Activated CD4-positive, alpha-beta memory T cell treated with anti-CD3 and anti-CD28 coated beads, Interleukin-2, amount 10 ng/mL, durations not matched to agents 7 days and 5 days (primary cell): ENCODE measurements around the gene NSUN2. TPM values are rescaled to one million over a fixed set of nuclear protein-coding genes. Genes with fewer than 3 reads are reported as not detected.
"Not testable (repeated sequence)": the region's sequence is repeated elsewhere in the genome, so short reads cannot be mapped to it uniquely, and the experiment has no call there.

Experiments used
- CTCF ChIA-PET: fragments of 350-600 bp; sonication (Branson Sonifier 250); formaldehyde crosslinking; loops from one replicate; lab custom pipeline; 2021; ENCODE audit warnings: antibody characterized with exemption, inconsistent platforms; lab: Charles Lee
- POLR2A ChIA-PET: fragments of 350-600 bp; sonication (Branson Sonifier 250); formaldehyde crosslinking; loops from one replicate; lab custom pipeline; 2021; ENCODE audit warnings: antibody characterized with exemption; lab: Charles Lee
- DNase-seq: peaks from one replicate; pipeline ENCODE4 v3.0.0-alpha.2; 2020
- H3K27ac Mint-ChIP-seq: one replicate; pipeline ENCODE4 v1.8.0; 2021; ENCODE audit warnings: mild to moderate bottlenecking, mixed read lengths
- H3K27me3 Mint-ChIP-seq: one replicate; pipeline ENCODE4 v1.8.0; 2021; ENCODE audit warnings: mixed read lengths
- H3K36me3 Mint-ChIP-seq: one replicate; pipeline ENCODE4 v1.8.0; 2021; ENCODE audit warnings: low read depth, mixed read lengths
- H3K4me1 Mint-ChIP-seq: one replicate; pipeline ENCODE4 v1.8.0; 2021; ENCODE audit warnings: mixed read lengths
- H3K4me3 Mint-ChIP-seq: one replicate; pipeline ENCODE4 v1.8.0; 2021; ENCODE audit warnings: mild to moderate bottlenecking, mixed read lengths
- H3K9me3 Mint-ChIP-seq: one replicate; pipeline ENCODE4 v1.8.0; 2021; ENCODE audit warnings: mixed read lengths
- total RNA-seq, 2 experiments: library from RNA; stranded (reverse); gene quantifications; one replicate each; pipeline ENCODE4 v1.2.3, GENCODE V29; 2021

NSUN2 gene
- total RNA-seq, 2 experiments from 2014 or later, result 63.5 to 73.3 TPM

- no peak for DNase-seq
- Mint-ChIP-seq H3K27ac (no peak overlapping the region), H3K4me3 (no peak overlapping the region), H3K4me1 (no peaks in the 10 kb centered on the region), H3K27me3 (no peaks in the 10 kb centered on the region), H3K36me3 (peaks cover 16% of the 10 kb centered on the region), H3K9me3 (no peaks in the 10 kb centered on the region)
- ChIA-PET CTCF (no interaction called here), POLR2A (no interaction called here)
Measured at GRCh38 chr5:6666762-6667161, 33.9 kb upstream of the NSUN2 start.

- Mint-ChIP-seq H3K4me3 (no peak overlapping the region), H3K27me3 (no peaks in the 10 kb centered on the region), H3K4me1 (peaks cover 3% of the 10 kb centered on the region), H3K36me3 (peaks cover 27% of the 10 kb centered on the region), H3K27ac (no peak overlapping the region), H3K9me3 (peaks cover 15% of the 10 kb centered on the region)
- POLR2A ChIA-PET, result no interaction called here
- DNase-seq, result no peak
- CTCF ChIA-PET, result no interaction called here
Measured at GRCh38 chr5:6660688-6661087, 27.8 kb upstream of the NSUN2 start.

- POLR2A ChIA-PET, result no interaction called here
- CTCF ChIA-PET, result no interaction called here
- no peaks in the 10 kb centered on the region for H3K27me3 Mint-ChIP-seq
- peaks cover 17% of the 10 kb centered on the region for H3K9me3 Mint-ChIP-seq
- DNase-seq, result no peak
- H3K4me3 Mint-ChIP-seq, result no peak overlapping the region
- H3K36me3 Mint-ChIP-seq, result peaks cover 33% of the 10 kb centered on the region
- peaks cover 3% of the 10 kb centered on the region for H3K4me1 Mint-ChIP-seq
- no peak overlapping the region for H3K27ac Mint-ChIP-seq
Measured at GRCh38 chr5:6659941-6660684, 27.3 kb upstream of the NSUN2 start.

GRCh38 chr5:6656680-6657079 lies 23.8 kb upstream of the NSUN2 start:
- Mint-ChIP-seq H3K27ac (no peak overlapping the region), H3K4me3 (no peak overlapping the region), H3K4me1 (peaks cover 3% of the 10 kb centered on the region), H3K9me3 (peaks cover 17% of the 10 kb centered on the region), H3K36me3 (peaks cover 43% of the 10 kb centered on the region), H3K27me3 (no peaks in the 10 kb centered on the region)
- ChIA-PET CTCF (no interaction called here), POLR2A (no interaction called here)
- DNase-seq, result no peak

GRCh38 chr5:6655432-6655831 lies 22.6 kb upstream of the NSUN2 start:
- Mint-ChIP-seq H3K4me1 (peaks cover 3% of the 10 kb centered on the region), H3K4me3 (no peak overlapping the region), H3K27ac (no peak overlapping the region), H3K36me3 (peaks cover 47% of the 10 kb centered on the region), H3K27me3 (no peaks in the 10 kb centered on the region), H3K9me3 (peaks cover 17% of the 10 kb centered on the region)
- DNase-seq, result no peak
- ChIA-PET POLR2A (no interaction called here), CTCF (no interaction called here)

GRCh38 chr5:6652025-6652424 lies 19.2 kb upstream of the NSUN2 start:
- POLR2A ChIA-PET, result no interaction called here
- Mint-ChIP-seq H3K27me3 (no peaks in the 10 kb centered on the region), H3K4me3 (no peak overlapping the region), H3K9me3 (peaks cover 24% of the 10 kb centered on the region), H3K27ac (no peak overlapping the region), H3K36me3 (peaks cover 42% of the 10 kb centered on the region), H3K4me1 (peaks cover 2% of the 10 kb centered on the region)
- CTCF ChIA-PET, result no interaction called here
- no peak for DNase-seq

- H3K9me3 Mint-ChIP-seq, result peaks cover 10% of the 10 kb centered on the region
- peaks cover 2% of the 10 kb centered on the region for H3K4me1 Mint-ChIP-seq
- no peak for DNase-seq
- H3K4me3 Mint-ChIP-seq, result no peak overlapping the region
- CTCF ChIA-PET, result no interaction called here
- H3K36me3 Mint-ChIP-seq, result peaks cover 37% of the 10 kb centered on the region
- H3K27me3 Mint-ChIP-seq, result no peaks in the 10 kb centered on the region
- no peak overlapping the region for H3K27ac Mint-ChIP-seq
- POLR2A ChIA-PET, result no interaction called here
Measured at GRCh38 chr5:6649681-6650080, 16.8 kb upstream of the NSUN2 start.

GRCh38 chr5:6649186-6649585 lies 16.3 kb upstream of the NSUN2 start:
- Mint-ChIP-seq H3K27ac (no peak overlapping the region), H3K4me1 (peaks cover 2% of the 10 kb centered on the region)

GRCh38 chr5:6645571-6646362 lies 12.9 kb upstream of the NSUN2 start:
- H3K4me1 Mint-ChIP-seq, DNase-seq, H3K4me3 Mint-ChIP-seq, H3K27ac Mint-ChIP-seq, H3K27me3 Mint-ChIP-seq, CTCF ChIA-PET, POLR2A ChIA-PET: not testable (repeated sequence)
- Mint-ChIP-seq H3K36me3 (peaks cover 31% of the 10 kb centered on the region), H3K9me3 (peaks cover 10% of the 10 kb centered on the region)

More at GRCh38 chr5:6649186-6649585, 16.3 kb upstream of the NSUN2 start:
- ChIA-PET POLR2A (no interaction called here), CTCF (no interaction called here)
- DNase-seq, result no peak
- peaks cover 42% of the 10 kb centered on the region for H3K36me3 Mint-ChIP-seq
- peaks cover 10% of the 10 kb centered on the region for H3K9me3 Mint-ChIP-seq
- H3K4me3 Mint-ChIP-seq, result no peak overlapping the region
- H3K27me3 Mint-ChIP-seq, result no peaks in the 10 kb centered on the region

GRCh38 chr5:6644794-6645241 lies 12.0 kb upstream of the NSUN2 start:
- no peak overlapping the region for H3K27ac Mint-ChIP-seq
- ChIA-PET POLR2A (no interaction called here), CTCF (no interaction called here)
- peaks cover 32% of the 10 kb centered on the region for H3K36me3 Mint-ChIP-seq
- no peak overlapping the region for H3K4me3 Mint-ChIP-seq
- H3K4me1 Mint-ChIP-seq, result peaks cover 2% of the 10 kb centered on the region
- DNase-seq, result no peak
- peaks cover 8% of the 10 kb centered on the region for H3K9me3 Mint-ChIP-seq
- no peaks in the 10 kb centered on the region for H3K27me3 Mint-ChIP-seq

- H3K36me3 Mint-ChIP-seq, result peaks cover 25% of the 10 kb centered on the region
- no peak overlapping the region for H3K4me3 Mint-ChIP-seq
- CTCF ChIA-PET, result no interaction called here
- peaks cover 8% of the 10 kb centered on the region for H3K4me1 Mint-ChIP-seq
- no peaks in the 10 kb centered on the region for H3K27me3 Mint-ChIP-seq
- POLR2A ChIA-PET, result interaction anchor here (1.2 kb wide), 1 partner anchor 10 kb away, joined by 3 read pairs; the partner anchor contains the start of genes NSUN2 and SRD5A1
- H3K27ac Mint-ChIP-seq, result no peak overlapping the region
- H3K9me3 Mint-ChIP-seq, result peaks cover 3% of the 10 kb centered on the region
- no peak for DNase-seq
Measured at GRCh38 chr5:6642655-6643054, 9.8 kb upstream of the NSUN2 start.

GRCh38 chr5:6638236-6638635 lies 5.4 kb upstream of the NSUN2 start:
- H3K27ac Mint-ChIP-seq, result no peak overlapping the region
- no peaks in the 10 kb centered on the region for H3K27me3 Mint-ChIP-seq
- CTCF ChIA-PET, result no interaction called here
- DNase-seq, result no peak
- H3K9me3 Mint-ChIP-seq, result no peaks in the 10 kb centered on the region
- no peak overlapping the region for H3K4me3 Mint-ChIP-seq
- H3K4me1 Mint-ChIP-seq, result peaks cover 34% of the 10 kb centered on the region
- peaks cover 10% of the 10 kb centered on the region for H3K36me3 Mint-ChIP-seq
- POLR2A ChIA-PET, result interaction anchor here (0.6 kb wide), 1 partner anchor 13 kb away, joined by 3 read pairs; no protein-coding TSS in a partner anchor

- no peaks in the 10 kb centered on the region for H3K27me3 Mint-ChIP-seq
- no peak for DNase-seq
- H3K27ac Mint-ChIP-seq, result no peak overlapping the region
- ChIA-PET POLR2A (interaction anchor here (0.6 kb wide), 1 partner anchor 12 kb away, joined by 3 read pairs; no protein-coding TSS in a partner anchor), CTCF (no interaction called here)
- H3K4me3 Mint-ChIP-seq, result no peak overlapping the region
- no peaks in the 10 kb centered on the region for H3K9me3 Mint-ChIP-seq
- H3K36me3 Mint-ChIP-seq, result peaks cover 13% of the 10 kb centered on the region
- peaks cover 34% of the 10 kb centered on the region for H3K4me1 Mint-ChIP-seq
Measured at GRCh38 chr5:6637590-6637989, 4.7 kb upstream of the NSUN2 start.
